Neural progenitor cell (in vitro differentiated cells): ENCODE measurements around the gene ANAPC16. TPM values are rescaled to one million over a fixed set of nuclear protein-coding genes. Genes with fewer than 3 reads are reported as not detected.

ENCODE experiments used
- DNase-seq: peaks from one replicate; pipeline ENCODE4 v3.0.0-alpha.2; 2016; ENCODE audit warnings: low spot score
- H2AFZ ChIP-seq: fragments of 200-600 bp; sonication (generic); replicated peaks from 2 replicates; pipeline ENCODE4 v1.6.1; 2016; ENCODE audit warnings: antibody characterized with exemption
- H3F3A ChIP-seq: fragments of 200-600 bp; sonication (generic); 2 replicates; pipeline ENCODE4 v1.6.1; 2016; ENCODE audit warnings: antibody characterized with exemption, low read depth
- H3K27ac ChIP-seq: fragments of 200-600 bp; sonication (generic); 2 replicates; pipeline ENCODE4 v1.5.1; 2016; ENCODE audit warnings: mild to moderate bottlenecking
- H3K27me3 ChIP-seq: fragments of 200-600 bp; sonication (generic); 2 replicates; pipeline ENCODE4 v1.6.1; 2016; ENCODE audit warnings: mild to moderate bottlenecking, moderate library complexity
- H3K36me3 ChIP-seq: fragments of 200-600 bp; sonication (generic); 2 replicates; pipeline ENCODE4 v1.5.1; 2016
- H3K4me1 ChIP-seq: fragments of 200-600 bp; sonication (generic); 2 replicates; pipeline ENCODE4 v1.6.1; 2016; ENCODE audit warnings: mixed run types
- H3K4me2 ChIP-seq: fragments of 200-600 bp; sonication (generic); 2 replicates; pipeline ENCODE4 v1.6.1; 2016
- H3K4me3 ChIP-seq: fragments of 200-600 bp; sonication (generic); 2 replicates; pipeline ENCODE4 v1.5.1; 2016
- H3K79me2 ChIP-seq: fragments of 200-600 bp; sonication (generic); 2 replicates; pipeline ENCODE4 v1.6.1; 2016; ENCODE audit warnings: low read depth
- H3K9ac ChIP-seq: fragments of 200-600 bp; sonication (generic); 2 replicates; pipeline ENCODE4 v1.6.1; 2016
- H3K9me3 ChIP-seq: fragments of 200-600 bp; sonication (generic); 2 replicates; pipeline ENCODE4 v1.5.1; 2016; ENCODE audit warnings: low read depth
- H4K20me1 ChIP-seq: fragments of 200-600 bp; sonication (generic); 2 replicates; pipeline ENCODE4 v1.6.1; 2016; ENCODE audit warnings: low read depth
- H3K27ac Mint-ChIP-seq: 3 replicates; pipeline ENCODE4 v1.8.0; 2021; ENCODE audit warnings: mixed read lengths
- H3K27me3 Mint-ChIP-seq: 2 replicates; pipeline ENCODE4 v1.8.0; 2022; ENCODE audit warnings: low read depth, mild to moderate bottlenecking, inconsistent platforms, moderate library complexity, mixed read lengths; ENCODE audit not compliant: insufficient read depth
- H3K36me3 Mint-ChIP-seq: 3 replicates; pipeline ENCODE4 v1.8.0; 2021; ENCODE audit warnings: mixed read lengths
- H3K4me1 Mint-ChIP-seq: 3 replicates; pipeline ENCODE4 v1.8.0; 2021; ENCODE audit warnings: mixed read lengths
- H3K4me3 Mint-ChIP-seq: 3 replicates; pipeline ENCODE4 v1.8.0; 2021; ENCODE audit warnings: mild to moderate bottlenecking, moderate library complexity, mixed read lengths
- H3K9me3 Mint-ChIP-seq: 3 replicates; pipeline ENCODE4 v1.8.0; 2020; ENCODE audit warnings: mixed read lengths
- CTCF ChIP-seq: fragments of 200-600 bp; sonication (generic); IDR thresholded peaks from 2 replicates; pipeline ENCODE4 v1.5.1; 2017; ENCODE audit warnings: antibody characterized with exemption, mild to moderate bottlenecking
- EZH2 ChIP-seq: fragments of 200-600 bp; sonication (generic); IDR thresholded peaks from 2 replicates; pipeline ENCODE4 v1.6.1; 2017; ENCODE audit warnings: antibody characterized with exemption, mild to moderate bottlenecking, moderate library complexity
- EZH2phosphoT487 ChIP-seq: fragments of 200-600 bp; sonication (generic); IDR thresholded peaks from 2 replicates; pipeline ENCODE4 v1.6.1; 2017; ENCODE audit warnings: antibody characterized with exemption
- total RNA-seq: library from RNA; depleted of rRNA; stranded (reverse); fragments of >200 nt; gene quantifications from 2 replicates; pipeline ENCODE4 v1.2.3, GENCODE V29; 2015; ENCODE audit warnings: low replicate concordance

Gene ANAPC16
- total RNA-seq, 1 donor from 2014 or later, result 217 TPM

GRCh38 chr10:72170733-72171132 lies 45.1 kb upstream of the ANAPC16 start:
- H3K27ac Mint-ChIP-seq, result no peak overlapping the region
- Histone ChIP-seq H3K79me2 (no peaks in the 10 kb centered on the region), H3K27me3 (no peaks in the 10 kb centered on the region), H3K27ac (no peak overlapping the region), H3K4me1 (peaks cover 3% of the 10 kb centered on the region), H3F3A (peaks cover 13% of the 10 kb centered on the region), H3K4me2 (no peak overlapping the region), H3K9me3 (no peaks in the 10 kb centered on the region), H3K9ac (no peak overlapping the region), H3K36me3 (no peaks in the 10 kb centered on the region), H2AFZ (no peak overlapping the region), H4K20me1 (no peaks in the 10 kb centered on the region), H3K4me3 (no peak overlapping the region)
- no peak for DNase-seq
- H3K4me3 Mint-ChIP-seq, result no peak overlapping the region
- TF ChIP-seq CTCF, result no peak
- TF ChIP-seq EZH2, result no peak
- no peak for TF ChIP-seq EZH2phosphoT487
- peaks cover 10% of the 10 kb centered on the region for H3K36me3 Mint-ChIP-seq
- peaks cover 3% of the 10 kb centered on the region for H3K27me3 Mint-ChIP-seq
- H3K9me3 Mint-ChIP-seq, result no peaks in the 10 kb centered on the region
- peaks cover 8% of the 10 kb centered on the region for H3K4me1 Mint-ChIP-seq

- no peak overlapping the region for H3K27ac ChIP-seq
- peaks cover 10% of the 10 kb centered on the region for H3K36me3 Mint-ChIP-seq
- no peaks in the 10 kb centered on the region for H4K20me1 ChIP-seq
- peaks cover 8% of the 10 kb centered on the region for H3K4me1 Mint-ChIP-seq
- H3K4me1 ChIP-seq, result peaks cover 5% of the 10 kb centered on the region
- H3K79me2 ChIP-seq, result no peaks in the 10 kb centered on the region
- no peaks in the 10 kb centered on the region for H3K9me3 ChIP-seq
- no peak overlapping the region for H3K4me3 Mint-ChIP-seq
- DNase-seq, result no peak
- H3K36me3 ChIP-seq, result no peaks in the 10 kb centered on the region
- H3K27me3 Mint-ChIP-seq, result peaks cover 3% of the 10 kb centered on the region
- no peak overlapping the region for H2AFZ ChIP-seq
- no peak overlapping the region for H3K9ac ChIP-seq
- peaks cover 13% of the 10 kb centered on the region for H3F3A ChIP-seq
- no peak overlapping the region for H3K4me2 ChIP-seq
- H3K27me3 ChIP-seq, result no peaks in the 10 kb centered on the region
- TF ChIP-seq CTCF, result no peak
- no peak for TF ChIP-seq EZH2phosphoT487
- TF ChIP-seq EZH2, result no peak
- H3K9me3 Mint-ChIP-seq, result no peaks in the 10 kb centered on the region
- H3K27ac Mint-ChIP-seq, result no peak overlapping the region
- H3K4me3 ChIP-seq, result no peak overlapping the region
Measured at GRCh38 chr10:72171175-72171630, 44.6 kb upstream of the ANAPC16 start.

- Histone ChIP-seq H3K27ac (no peak overlapping the region), H3K9me3 (no peaks in the 10 kb centered on the region), H3F3A (peaks cover 13% of the 10 kb centered on the region), H3K27me3 (no peaks in the 10 kb centered on the region), H3K4me2 (no peak overlapping the region), H4K20me1 (no peaks in the 10 kb centered on the region), H3K9ac (no peak overlapping the region), H3K36me3 (no peaks in the 10 kb centered on the region), H2AFZ (no peak overlapping the region), H3K4me3 (no peak overlapping the region), H3K4me1 (peaks cover 5% of the 10 kb centered on the region), H3K79me2 (no peaks in the 10 kb centered on the region)
- Mint-ChIP-seq H3K27ac (no peak overlapping the region), H3K36me3 (peaks cover 8% of the 10 kb centered on the region), H3K9me3 (no peaks in the 10 kb centered on the region), H3K27me3 (peaks cover 3% of the 10 kb centered on the region), H3K4me1 (peaks cover 8% of the 10 kb centered on the region), H3K4me3 (no peak overlapping the region)
- TF ChIP-seq EZH2, result no peak
- no peak for TF ChIP-seq CTCF
- TF ChIP-seq EZH2phosphoT487, result no peak
- DNase-seq, result no peak
Measured at GRCh38 chr10:72173262-72173618, 42.6 kb upstream of the ANAPC16 start.
